Adipocyte (in vitro differentiated cells): ENCODE data around the gene GJC2.

Source experiments
- DNase-seq: peaks from one replicate; pipeline ENCODE4 v3.0.0-alpha.2; 2015; ENCODE audit warnings: low read depth
- H3K27me3 ChIP-seq: replicated peaks from 2 replicates; pipeline ENCODE4 v1.7.0; 2013; ENCODE audit warnings: mild to moderate bottlenecking, low read length, moderate library complexity; ENCODE audit not compliant: control insufficient read depth, insufficient read depth
- H3K36me3 ChIP-seq: 2 replicates; pipeline ENCODE4 v1.7.0; 2013; ENCODE audit warnings: low read length, mild to moderate bottlenecking, moderate library complexity; ENCODE audit not compliant: control insufficient read depth, insufficient read depth, severe bottlenecking
- H3K4me1 ChIP-seq: 2 replicates; pipeline ENCODE4 v1.7.0; 2013; ENCODE audit warnings: mild to moderate bottlenecking, low read length, moderate library complexity; ENCODE audit not compliant: control insufficient read depth, insufficient read depth
- H3K4me3 ChIP-seq: 2 replicates; pipeline ENCODE4 v1.7.0; 2013; ENCODE audit warnings: mild to moderate bottlenecking, low read length, moderate library complexity
- H3K9ac ChIP-seq: 2 replicates; pipeline ENCODE4 v1.7.0; 2013; ENCODE audit warnings: mild to moderate bottlenecking, low read length, moderate library complexity
- H3K9me3 ChIP-seq: 2 replicates; pipeline ENCODE4 v1.7.0; 2013; ENCODE audit warnings: mild to moderate bottlenecking, low read length, moderate library complexity; ENCODE audit not compliant: control insufficient read depth

Gene GJC2

GRCh38 chr1:228162286-228163006 lies 12.7 kb downstream of the GJC2 start:
- Histone ChIP-seq H3K9ac (peak overlapping the region; percentile 70), H3K9me3 (no peaks in the 10 kb centered on the region), H3K27me3 (no peaks in the 10 kb centered on the region), H3K4me3 (no peak overlapping the region), H3K36me3 (no peaks in the 10 kb centered on the region), H3K4me1 (peaks cover 20% of the 10 kb centered on the region)
- DNase-seq = no peak

GRCh38 chr1:228163007-228163753 lies 13.4 kb downstream of the GJC2 start:
- H3K4me1 ChIP-seq = peaks cover 20% of the 10 kb centered on the region
- H3K9ac ChIP-seq = peak overlapping the region; percentile 70
- H3K36me3 ChIP-seq = no peaks in the 10 kb centered on the region
- no peak overlapping the region for H3K4me3 ChIP-seq
- H3K9me3 ChIP-seq = no peaks in the 10 kb centered on the region
- H3K27me3 ChIP-seq = no peaks in the 10 kb centered on the region
- peak; percentile 70 for DNase-seq

- Histone ChIP-seq H3K9ac (peak overlapping the region; percentile 70), H3K9me3 (no peaks in the 10 kb centered on the region), H3K4me1 (peaks cover 20% of the 10 kb centered on the region), H3K36me3 (no peaks in the 10 kb centered on the region), H3K4me3 (no peak overlapping the region), H3K27me3 (no peaks in the 10 kb centered on the region)
- no peak for DNase-seq
These were observed 14.2 kb downstream of the GJC2 start for GRCh38 chr1:228163776-228164519.

- no peaks in the 10 kb centered on the region for H3K27me3 ChIP-seq
- peaks cover 20% of the 10 kb centered on the region for H3K4me1 ChIP-seq
- no peak for DNase-seq
- H3K36me3 ChIP-seq = no peaks in the 10 kb centered on the region
- H3K9ac ChIP-seq = peak overlapping the region; percentile 84
- H3K9me3 ChIP-seq = no peaks in the 10 kb centered on the region
- H3K4me3 ChIP-seq = peak overlapping the region; percentile 82
These were observed 15.0 kb downstream of the GJC2 start for GRCh38 chr1:228164561-228165371.

GRCh38 chr1:228165372-228166169 lies 15.8 kb downstream of the GJC2 start, which contains the start of gene IBA57:
Gene IBA57, plus strand, starts transcription at chr1:228165804. Its CDS starts 13 bp downstream, at chr1:228165817.
- peaks cover 20% of the 10 kb centered on the region for H3K4me1 ChIP-seq
- H3K4me3 ChIP-seq = peak within 1 kb of the TSS; percentile 85
- H3K9ac ChIP-seq = peak within 1 kb of the TSS; percentile 96
- H3K9me3 ChIP-seq = no peaks in the 10 kb centered on the region
- H3K27me3 ChIP-seq = no peaks in the 10 kb centered on the region
- H3K36me3 ChIP-seq = no peaks in the 10 kb centered on the region
- peak; percentile 99 for DNase-seq

- no peaks in the 10 kb centered on the region for H3K27me3 ChIP-seq
- peak overlapping the region; percentile 85 for H3K4me3 ChIP-seq
- peaks cover 20% of the 10 kb centered on the region for H3K4me1 ChIP-seq
- H3K9me3 ChIP-seq = no peaks in the 10 kb centered on the region
- H3K9ac ChIP-seq = peak overlapping the region; percentile 89
- DNase-seq = peak; percentile 77
- H3K36me3 ChIP-seq = no peaks in the 10 kb centered on the region
These were observed 16.6 kb downstream of the GJC2 start for GRCh38 chr1:228166170-228166936.

GRCh38 chr1:228168563-228169270 lies 19.0 kb downstream of the GJC2 start:
- peaks cover 7% of the 10 kb centered on the region for H3K4me1 ChIP-seq
- no peak overlapping the region for H3K4me3 ChIP-seq
- no peaks in the 10 kb centered on the region for H3K9me3 ChIP-seq
- no peaks in the 10 kb centered on the region for H3K27me3 ChIP-seq
- H3K36me3 ChIP-seq = no peaks in the 10 kb centered on the region
- no peak for DNase-seq
- no peak overlapping the region for H3K9ac ChIP-seq

- Histone ChIP-seq H3K27me3 (no peaks in the 10 kb centered on the region), H3K4me1 (peaks cover 7% of the 10 kb centered on the region), H3K4me3 (no peak overlapping the region), H3K36me3 (no peaks in the 10 kb centered on the region), H3K9ac (no peak overlapping the region), H3K9me3 (no peaks in the 10 kb centered on the region)
- no peak for DNase-seq
These were observed 19.6 kb downstream of the GJC2 start for GRCh38 chr1:228169345-228169744.

GRCh38 chr1:228170666-228171065 lies 20.9 kb downstream of the GJC2 start:
- H3K9me3 ChIP-seq = no peaks in the 10 kb centered on the region
- no peaks in the 10 kb centered on the region for H3K36me3 ChIP-seq
- no peak overlapping the region for H3K4me3 ChIP-seq
- peaks cover 7% of the 10 kb centered on the region for H3K4me1 ChIP-seq
- no peaks in the 10 kb centered on the region for H3K27me3 ChIP-seq
- no peak for DNase-seq
- no peak overlapping the region for H3K9ac ChIP-seq
